Testis (tissue), 3 donors: ENCODE measurements around the gene MYH9. TPM values are rescaled to one million over a fixed set of nuclear protein-coding genes. Genes with fewer than 3 reads are reported as not detected.

Source experiments
- DNase-seq: peaks from one replicate; pipeline ENCODE4 v3.0.0-alpha.2; 2019
- H3K27ac ChIP-seq, 2 donors: fragments of 200-600 bp; sonication (generic); one replicate each; pipeline ENCODE4 v1.5.1; 2019
- H3K27me3 ChIP-seq: fragments of 200-600 bp; sonication (generic); one replicate; pipeline ENCODE4 v1.5.1; 2019
- H3K36me3 ChIP-seq: fragments of 200-600 bp; sonication (generic); one replicate; pipeline ENCODE4 v1.5.1; 2017; ENCODE audit warnings: low read depth; ENCODE audit errors: missing control alignments
- H3K4me1 ChIP-seq: fragments of 200-600 bp; sonication (generic); one replicate; pipeline ENCODE4 v1.5.1; 2019
- H3K4me3 ChIP-seq, 2 donors: fragments of 200-600 bp; sonication (generic); one replicate each; pipeline ENCODE4 v1.5.1; 2017 to 2019
- H3K9me3 ChIP-seq: fragments of 200-600 bp; sonication (generic); one replicate; pipeline ENCODE4 v1.5.1; 2017
- POLR2A ChIP-seq: fragments of 450-650 bp; IDR thresholded peaks from one replicate; pipeline ENCODE4 v1.6.1; 2017; ENCODE audit warnings: antibody characterized with exemption, mild to moderate bottlenecking, moderate library complexity
- WGBS, 2 donors: methylation state at CpG; one replicate each; pipeline ENCODE4 v1.1.5; 2018; 5-methylcytosine and 5-hydroxymethylcytosine counted together
- intact Hi-C: fragments of 100-400 bp; cut with DNase I; formaldehyde crosslinking; loops from one replicate; pipeline ENCODE4 v1.15.1; 2023; ENCODE audit warnings: low total_unique reads
- polyA plus RNA-seq: library from polyadenylated mRNA; stranded (reverse); fragments of 350-450 nt; fragmentation: Illumina TruSeq; extraction: RNeasy Lipid Tissue Mini Kit (QIAGEN cat#74804); gene quantifications from one replicate; pipeline ENCODE4 v1.2.3, GENCODE V29; 2014; ENCODE audit warnings: low read depth, low replicate concordance; ENCODE audit not compliant: insufficient read depth
- total RNA-seq, 2 donors: library from RNA; depleted of rRNA; stranded (reverse); fragments of >200 nt; gene quantifications; one replicate each; pipeline ENCODE4 v1.2.3, GENCODE V29; 2016
- TF ChIP-seq, protein P1 (sequence below), 3 experiments: fragments of 450-650 bp in 2 of 3; fragments of 200-600 bp in 1 of 3; sonication (generic) in 1 of 3; IDR thresholded peaks; one replicate each; pipeline ENCODE4 v1.5.1; 2016 to 2019; ENCODE audit warnings: antibody characterized with exemption in 3 of 3, mild to moderate bottlenecking in 2 of 3, moderate library complexity in 1 of 3

The MYH9 gene
- total and polyA plus RNA-seq, 3 donors from 2014 or later: 129 to 146 (median 141) TPM

DNA sequence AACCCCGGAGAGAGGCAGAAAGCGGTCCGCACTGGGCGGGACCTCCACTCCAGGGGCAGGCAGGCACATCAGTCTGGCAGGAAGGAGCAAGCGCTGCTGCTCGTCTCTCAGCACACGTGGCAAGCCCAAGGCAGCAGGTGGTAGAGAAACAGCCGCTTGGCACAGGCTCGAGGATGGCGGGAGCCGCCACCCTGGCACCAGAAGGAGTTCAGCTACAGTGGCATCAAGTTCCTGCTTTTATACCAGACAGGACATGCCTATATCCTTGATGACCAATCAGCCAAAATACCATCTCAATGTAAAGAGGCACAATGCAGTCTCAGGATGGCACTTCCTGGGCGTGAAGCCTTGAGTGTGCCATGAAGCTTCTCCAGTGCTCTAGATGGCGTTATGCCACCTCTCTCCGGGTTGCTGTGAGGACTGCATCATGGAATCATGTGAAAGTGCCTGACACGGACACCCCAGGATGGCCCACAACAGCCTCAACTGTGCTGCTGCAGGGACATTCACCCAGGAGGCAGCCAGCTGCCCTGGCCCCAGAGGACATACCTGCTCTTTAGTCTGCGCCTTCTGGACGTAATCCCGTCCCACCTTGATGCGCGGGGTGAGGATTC lies 70.0 kb downstream of the MYH9 start:
- intact Hi-C loops: no loop called here
- 84 to 90% methylated on average over 19 to 20 of the region's 20 CpGs for WGBS, 2 donors
- Histone ChIP-seq H3K9me3 (no peaks in the 10 kb centered on the region), H3K4me1 (no peaks in the 10 kb centered on the region), H3K36me3 (no peaks in the 10 kb centered on the region), H3K4me3 (no peak overlapping the region), H3K27me3 (no peaks in the 10 kb centered on the region), H3K27ac (no peak overlapping the region)
- TF ChIP-seq, protein P1, sequence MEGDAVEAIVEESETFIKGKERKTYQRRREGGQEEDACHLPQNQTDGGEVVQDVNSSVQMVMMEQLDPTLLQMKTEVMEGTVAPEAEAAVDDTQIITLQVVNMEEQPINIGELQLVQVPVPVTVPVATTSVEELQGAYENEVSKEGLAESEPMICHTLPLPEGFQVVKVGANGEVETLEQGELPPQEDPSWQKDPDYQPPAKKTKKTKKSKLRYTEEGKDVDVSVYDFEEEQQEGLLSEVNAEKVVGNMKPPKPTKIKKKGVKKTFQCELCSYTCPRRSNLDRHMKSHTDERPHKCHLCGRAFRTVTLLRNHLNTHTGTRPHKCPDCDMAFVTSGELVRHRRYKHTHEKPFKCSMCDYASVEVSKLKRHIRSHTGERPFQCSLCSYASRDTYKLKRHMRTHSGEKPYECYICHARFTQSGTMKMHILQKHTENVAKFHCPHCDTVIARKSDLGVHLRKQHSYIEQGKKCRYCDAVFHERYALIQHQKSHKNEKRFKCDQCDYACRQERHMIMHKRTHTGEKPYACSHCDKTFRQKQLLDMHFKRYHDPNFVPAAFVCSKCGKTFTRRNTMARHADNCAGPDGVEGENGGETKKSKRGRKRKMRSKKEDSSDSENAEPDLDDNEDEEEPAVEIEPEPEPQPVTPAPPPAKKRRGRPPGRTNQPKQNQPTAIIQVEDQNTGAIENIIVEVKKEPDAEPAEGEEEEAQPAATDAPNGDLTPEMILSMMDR (IDR thresholded peaks at IDR 0.05): no peak
- TF ChIP-seq POLR2A: no peak
- no peak for DNase-seq

DNA sequence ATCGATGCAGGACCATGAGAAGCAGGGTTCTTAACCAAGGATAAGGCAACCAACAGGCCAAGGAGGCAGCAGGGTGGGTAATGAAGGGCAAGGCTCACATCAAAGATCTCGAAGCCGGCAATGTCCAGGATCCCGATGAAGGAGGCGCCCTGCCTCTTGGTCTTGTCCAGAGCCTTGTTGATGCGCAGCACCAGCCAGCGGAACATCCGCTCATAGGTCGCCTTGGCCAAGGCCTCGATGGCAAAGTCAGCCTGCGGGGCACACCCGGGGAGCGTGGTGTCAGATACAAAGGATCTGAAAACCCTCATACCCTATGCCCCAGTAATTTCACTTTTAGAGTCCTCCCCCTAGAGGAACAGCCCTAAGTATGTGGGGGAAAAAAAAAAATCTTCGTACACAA lies 71.3 kb downstream of the MYH9 start:
- no peak for DNase-seq
- WGBS, 2 donors: 91 to 95% methylated on average over 12 to 14 of the region's 14 CpGs
- no peak for TF ChIP-seq POLR2A
- TF ChIP-seq, protein P1 (IDR thresholded peaks at IDR 0.05): no peak
- Histone ChIP-seq H3K36me3 (no peaks in the 10 kb centered on the region), H3K4me1 (no peaks in the 10 kb centered on the region), H3K27ac (no peak overlapping the region), H3K4me3 (no peak overlapping the region), H3K27me3 (no peaks in the 10 kb centered on the region), H3K9me3 (no peaks in the 10 kb centered on the region)
- intact Hi-C loops: no loop called here

DNA sequence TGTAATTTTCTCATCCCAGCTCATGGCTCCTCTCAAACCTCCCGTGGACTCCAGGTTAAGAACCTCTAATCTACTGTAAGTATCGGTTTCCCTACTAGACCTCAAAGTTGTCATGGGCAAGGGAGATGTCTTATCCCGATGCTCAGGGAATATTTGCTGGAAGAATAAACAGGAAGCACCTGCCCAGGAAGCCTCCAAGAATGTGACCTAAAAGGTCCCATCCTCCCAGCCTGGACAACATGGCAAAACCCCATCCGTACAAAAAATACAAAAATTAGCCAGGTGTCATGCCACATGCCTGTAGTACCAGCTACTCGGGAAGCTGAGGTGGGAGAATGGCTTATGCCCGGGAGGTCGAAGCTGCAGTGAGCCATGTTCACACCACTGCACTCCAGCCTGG lies 72.4 kb downstream of the MYH9 start:
- Histone ChIP-seq H3K36me3 (no peaks in the 10 kb centered on the region), H3K27me3 (no peaks in the 10 kb centered on the region), H3K9me3 (no peaks in the 10 kb centered on the region), H3K4me1 (no peaks in the 10 kb centered on the region), H3K4me3 (no peak overlapping the region), H3K27ac (no peak overlapping the region)
- TF ChIP-seq, protein P1 (IDR thresholded peaks at IDR 0.05): no peak
- WGBS, 2 donors: 82 to 83% methylated on average over 7 of the region's 7 CpGs
- DNase-seq: no peak
- intact Hi-C loops: no loop called here

DNA sequence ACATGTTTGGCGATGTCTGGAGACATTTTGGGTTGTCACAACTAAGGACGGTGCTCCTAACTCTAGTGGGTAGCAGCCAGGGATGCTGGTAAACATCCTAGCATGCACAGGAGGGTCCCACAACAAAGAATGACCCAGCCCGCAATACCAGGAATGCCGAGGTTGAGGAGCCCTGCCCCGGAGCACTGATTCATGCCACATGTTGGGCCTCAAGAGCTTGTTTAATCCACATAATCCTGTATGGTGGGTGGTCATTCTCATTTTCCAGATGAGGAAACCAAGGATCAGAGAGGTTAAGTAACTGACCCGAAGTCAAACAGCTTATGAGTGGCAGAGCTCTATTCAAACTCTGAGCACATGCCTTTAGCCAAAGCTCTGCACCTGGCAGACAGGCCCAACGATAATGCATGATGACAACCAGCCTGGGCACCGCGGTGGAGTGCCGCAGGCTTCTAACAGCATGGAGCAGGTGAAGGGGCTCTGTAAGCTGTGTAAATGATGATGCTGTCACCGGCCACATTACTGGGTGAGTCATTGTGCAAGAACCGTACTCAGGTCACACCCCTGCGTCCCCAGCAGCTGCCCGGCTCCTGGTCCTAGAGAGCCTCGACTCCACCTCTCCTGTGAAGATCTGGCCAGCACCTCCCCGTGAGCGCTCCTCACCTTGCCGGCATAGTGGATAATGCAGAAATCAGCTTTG lies 76.2 kb downstream of the MYH9 start:
- WGBS, 2 donors: 87 to 88% methylated on average over 14 to 18 of the region's 18 CpGs
- Histone ChIP-seq H3K9me3 (no peaks in the 10 kb centered on the region), H3K36me3 (no peaks in the 10 kb centered on the region), H3K4me3 (no peak overlapping the region), H3K27me3 (no peaks in the 10 kb centered on the region), H3K4me1 (no peaks in the 10 kb centered on the region), H3K27ac (no peak overlapping the region)
- intact Hi-C loops: no loop called here
- TF ChIP-seq POLR2A: no peak
- TF ChIP-seq, protein P1 (IDR thresholded peaks at IDR 0.05): no peak
- no peak for DNase-seq

DNA sequence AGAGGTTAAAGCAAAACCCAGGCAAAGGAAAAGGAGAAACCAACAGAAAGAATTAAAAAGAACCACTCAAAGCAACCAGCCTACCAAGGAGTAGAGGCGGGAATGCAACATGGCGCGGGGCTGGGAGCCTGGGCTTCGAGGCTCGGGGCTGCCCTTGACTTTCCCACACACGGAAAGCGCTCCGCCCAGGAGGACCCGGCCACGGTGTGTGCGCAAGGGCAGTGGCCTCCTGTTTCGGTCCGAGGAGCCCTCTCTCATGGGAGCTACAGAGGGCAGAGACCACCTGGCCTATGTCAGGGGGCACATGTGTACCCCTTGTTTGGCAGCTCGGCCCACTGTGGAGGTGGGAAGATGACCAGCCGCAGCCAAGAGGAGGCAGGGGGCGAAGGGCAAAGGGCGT lies 78.9 kb downstream of the MYH9 start:
- Histone ChIP-seq H3K27me3 (no peaks in the 10 kb centered on the region), H3K27ac (no peak overlapping the region), H3K9me3 (no peaks in the 10 kb centered on the region), H3K4me1 (no peaks in the 10 kb centered on the region), H3K36me3 (no peaks in the 10 kb centered on the region), H3K4me3 (no peak overlapping the region)
- DNase-seq: no peak
- intact Hi-C loops: no loop called here
- 84 to 88% methylated on average over 10 to 17 of the region's 17 CpGs for WGBS, 2 donors
- TF ChIP-seq, protein P1 (IDR thresholded peaks at IDR 0.05): no peak
- TF ChIP-seq POLR2A: no peak
